ENCODE measurements around the gene SGK2.

DNA sequence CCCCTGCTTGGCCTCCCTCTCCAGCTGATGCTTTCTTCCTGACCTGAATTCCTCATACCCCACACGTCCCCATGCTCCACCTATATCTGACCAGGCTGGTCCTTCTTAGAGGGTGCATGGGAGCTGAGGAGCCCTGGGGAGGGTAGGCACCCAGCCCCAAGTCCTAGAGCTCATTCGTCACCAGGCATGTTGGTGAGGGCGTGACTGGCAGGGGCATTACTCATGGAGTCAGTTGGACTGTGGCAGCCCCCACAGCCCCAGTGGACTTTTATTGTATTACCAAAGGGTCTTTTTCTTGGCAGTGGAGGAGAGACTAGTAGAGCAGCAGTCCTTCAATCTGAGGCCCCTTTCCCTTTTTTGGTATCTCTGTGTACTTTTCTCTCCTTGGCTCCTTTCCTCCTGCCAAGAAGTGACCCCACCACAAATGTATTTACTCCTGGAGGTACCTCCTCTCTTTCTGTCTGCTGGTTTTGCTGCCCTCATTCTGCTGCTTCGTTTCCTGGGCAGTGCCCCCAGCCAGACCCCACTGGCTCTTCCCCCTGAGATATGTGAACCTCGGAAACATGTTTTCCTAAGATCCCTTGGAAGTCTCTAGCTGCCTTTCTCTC is 10.4 kb upstream of the SGK2 start:
- no peak for TF ChIP-seq TP53 (CRISPR knock-in tag; IDR thresholded peaks at IDR 0.05)
- TF ChIP-seq, protein P1, sequence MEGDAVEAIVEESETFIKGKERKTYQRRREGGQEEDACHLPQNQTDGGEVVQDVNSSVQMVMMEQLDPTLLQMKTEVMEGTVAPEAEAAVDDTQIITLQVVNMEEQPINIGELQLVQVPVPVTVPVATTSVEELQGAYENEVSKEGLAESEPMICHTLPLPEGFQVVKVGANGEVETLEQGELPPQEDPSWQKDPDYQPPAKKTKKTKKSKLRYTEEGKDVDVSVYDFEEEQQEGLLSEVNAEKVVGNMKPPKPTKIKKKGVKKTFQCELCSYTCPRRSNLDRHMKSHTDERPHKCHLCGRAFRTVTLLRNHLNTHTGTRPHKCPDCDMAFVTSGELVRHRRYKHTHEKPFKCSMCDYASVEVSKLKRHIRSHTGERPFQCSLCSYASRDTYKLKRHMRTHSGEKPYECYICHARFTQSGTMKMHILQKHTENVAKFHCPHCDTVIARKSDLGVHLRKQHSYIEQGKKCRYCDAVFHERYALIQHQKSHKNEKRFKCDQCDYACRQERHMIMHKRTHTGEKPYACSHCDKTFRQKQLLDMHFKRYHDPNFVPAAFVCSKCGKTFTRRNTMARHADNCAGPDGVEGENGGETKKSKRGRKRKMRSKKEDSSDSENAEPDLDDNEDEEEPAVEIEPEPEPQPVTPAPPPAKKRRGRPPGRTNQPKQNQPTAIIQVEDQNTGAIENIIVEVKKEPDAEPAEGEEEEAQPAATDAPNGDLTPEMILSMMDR (IDR thresholded peaks at IDR 0.05), result no peak
- no peak for TF ChIP-seq POLR2A (IDR thresholded peaks at IDR 0.05; ENCODE audit: low read length)
